ENCODE results near the gene HOXD8.
A peak's percentile ranks its signal among the peaks of the same experiment; 100 is the strongest.

The HOXD8 gene

GRCh38 chr2:176089843-176090395, 39.6 kb upstream of the HOXD8 start:
- H3K27ac ChIP-seq: no peak overlapping the region
- DNase-seq (ENCODE audit: low read depth, low spot score): no peak

GRCh38 chr2:176090862-176091261, 38.6 kb upstream of the HOXD8 start:
- no peak overlapping the region for H3K27ac ChIP-seq
- no peak for DNase-seq (ENCODE audit: low read depth, low spot score)

GRCh38 chr2:176091329-176092258, 37.9 kb upstream of the HOXD8 start:
- DNase-seq (ENCODE audit: low read depth, low spot score): no peak
- no peak overlapping the region for H3K27ac ChIP-seq

- no peak for DNase-seq (ENCODE audit: low read depth, low spot score)
- H3K27ac ChIP-seq: no peak within 1 kb of the TSS
Observed at GRCh38 chr2:176092270-176093144, 37.0 kb upstream of the HOXD8 start, which contains the start of gene HOXD13. Gene HOXD13, plus strand, starts transcription at chr2:176092721. Its CDS starts 170 bp downstream, at chr2:176092891.

- no peak for DNase-seq (ENCODE audit: low read depth, low spot score)
- no peak overlapping the region for H3K27ac ChIP-seq
Observed at GRCh38 chr2:176093145-176093897, 36.2 kb upstream of the HOXD8 start.

- H3K27ac ChIP-seq: no peak overlapping the region
- no peak for DNase-seq (ENCODE audit: low read depth, low spot score)
Observed at GRCh38 chr2:176093898-176094249, 35.6 kb upstream of the HOXD8 start.

- H3K27ac ChIP-seq: no peak overlapping the region
- no peak for DNase-seq (ENCODE audit: low read depth, low spot score)
Observed at GRCh38 chr2:176094349-176094748, 35.2 kb upstream of the HOXD8 start.

- no peak for DNase-seq (ENCODE audit: low read depth, low spot score)
- H3K27ac ChIP-seq: no peak overlapping the region
Observed at GRCh38 chr2:176095421-176095820, 34.1 kb upstream of the HOXD8 start.

GRCh38 chr2:176096243-176096985, 33.1 kb upstream of the HOXD8 start:
- peak overlapping the region; percentile 54 for H3K27ac ChIP-seq
- no peak for DNase-seq (ENCODE audit: low read depth, low spot score)

- no peak for DNase-seq (ENCODE audit: low read depth, low spot score)
- H3K27ac ChIP-seq: peak overlapping the region; percentile 54
Observed at GRCh38 chr2:176096986-176097819, 32.3 kb upstream of the HOXD8 start.

- H3K27ac ChIP-seq: no peak overlapping the region
- DNase-seq (ENCODE audit: low read depth, low spot score): no peak
Observed at GRCh38 chr2:176097820-176098365, 31.6 kb upstream of the HOXD8 start.

- no peak for DNase-seq (ENCODE audit: low read depth, low spot score)
- no peak overlapping the region for H3K27ac ChIP-seq
Observed at GRCh38 chr2:176098366-176099158, 30.9 kb upstream of the HOXD8 start.

GRCh38 chr2:176099159-176099727, 30.3 kb upstream of the HOXD8 start:
- H3K27ac ChIP-seq: no peak overlapping the region
- DNase-seq (ENCODE audit: low read depth, low spot score): no peak

- no peak within 1 kb of the TSS for H3K27ac ChIP-seq
- no peak for DNase-seq (ENCODE audit: low read depth, low spot score)
Observed at GRCh38 chr2:176099728-176100546, 29.6 kb upstream of the HOXD8 start, which contains the start of gene HOXD12. Gene HOXD12, plus strand, starts transcription at chr2:176099795. Its CDS starts 7 bp downstream, at chr2:176099802.

GRCh38 chr2:176100547-176101140, 28.9 kb upstream of the HOXD8 start:
- no peak for DNase-seq (ENCODE audit: low read depth, low spot score)
- no peak overlapping the region for H3K27ac ChIP-seq

Measured in epithelial cell of prostate (primary cell).